Measurements from ENCODE around the gene HSD3B7.
A peak's percentile ranks its signal among the peaks of the same experiment; 100 is the strongest.

The HSD3B7 gene

DNA sequence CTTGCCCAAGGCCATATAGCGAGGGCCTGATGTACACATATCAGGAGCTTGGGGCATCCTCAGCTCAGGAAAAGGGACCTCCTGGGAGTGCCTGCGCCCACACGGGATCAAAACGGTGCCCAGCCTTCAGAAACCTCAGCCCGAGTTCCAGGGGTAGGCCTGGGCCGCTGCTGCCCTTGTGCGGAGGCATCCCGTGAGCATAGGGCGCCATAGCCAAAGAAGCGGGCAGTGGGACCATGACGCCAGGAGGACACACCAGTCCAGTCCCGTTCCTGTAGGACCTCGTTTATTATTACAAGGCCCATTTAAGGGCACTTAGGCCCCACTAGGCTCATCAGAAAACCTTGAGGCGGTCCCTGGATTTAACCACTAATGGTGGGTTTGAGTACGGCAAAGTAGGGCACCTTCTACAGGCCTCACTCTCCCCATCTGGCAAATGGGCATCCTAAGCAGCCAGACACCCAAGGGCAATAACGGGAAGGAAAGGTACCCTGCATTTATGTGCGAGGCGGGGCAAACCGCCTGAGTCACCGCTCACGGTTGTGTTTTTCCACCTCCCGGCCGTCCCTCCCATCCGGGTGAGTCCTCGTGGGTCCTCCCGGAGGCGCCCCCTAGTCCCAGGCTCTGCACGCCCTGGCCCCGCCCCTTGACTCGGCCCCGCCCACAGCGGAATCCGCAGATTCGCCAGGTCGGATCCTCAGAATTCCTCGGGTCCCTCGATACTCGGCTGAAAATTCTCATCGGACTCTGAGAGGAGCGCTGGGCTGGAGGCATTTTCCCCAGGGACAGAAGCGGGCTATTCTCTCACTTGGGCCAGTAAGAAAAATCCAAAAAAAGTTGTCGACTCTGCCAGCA is 28.2 kb upstream of the HSD3B7 start:
- peak overlapping the region; percentile 87 for H3K4me3 ChIP-seq (ENCODE audit: low read length)
- TF ChIP-seq, protein P1, sequence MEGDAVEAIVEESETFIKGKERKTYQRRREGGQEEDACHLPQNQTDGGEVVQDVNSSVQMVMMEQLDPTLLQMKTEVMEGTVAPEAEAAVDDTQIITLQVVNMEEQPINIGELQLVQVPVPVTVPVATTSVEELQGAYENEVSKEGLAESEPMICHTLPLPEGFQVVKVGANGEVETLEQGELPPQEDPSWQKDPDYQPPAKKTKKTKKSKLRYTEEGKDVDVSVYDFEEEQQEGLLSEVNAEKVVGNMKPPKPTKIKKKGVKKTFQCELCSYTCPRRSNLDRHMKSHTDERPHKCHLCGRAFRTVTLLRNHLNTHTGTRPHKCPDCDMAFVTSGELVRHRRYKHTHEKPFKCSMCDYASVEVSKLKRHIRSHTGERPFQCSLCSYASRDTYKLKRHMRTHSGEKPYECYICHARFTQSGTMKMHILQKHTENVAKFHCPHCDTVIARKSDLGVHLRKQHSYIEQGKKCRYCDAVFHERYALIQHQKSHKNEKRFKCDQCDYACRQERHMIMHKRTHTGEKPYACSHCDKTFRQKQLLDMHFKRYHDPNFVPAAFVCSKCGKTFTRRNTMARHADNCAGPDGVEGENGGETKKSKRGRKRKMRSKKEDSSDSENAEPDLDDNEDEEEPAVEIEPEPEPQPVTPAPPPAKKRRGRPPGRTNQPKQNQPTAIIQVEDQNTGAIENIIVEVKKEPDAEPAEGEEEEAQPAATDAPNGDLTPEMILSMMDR (conservative IDR thresholded peaks at IDR 0.05; ENCODE audit: low read length), result peak; percentile 42
- peak; percentile 78 for DNase-seq (ENCODE audit: low read depth)

- peak; percentile 96 for DNase-seq (ENCODE audit: low read depth)
- H3K4me3 ChIP-seq (ENCODE audit: low read length), result peak within 1 kb of the TSS; percentile 87
- TF ChIP-seq, protein P1 (conservative IDR thresholded peaks at IDR 0.05; ENCODE audit: low read length), result no peak
Observed at GRCh38 chr16:30957456-30958174, 27.4 kb upstream of the HSD3B7 start, which contains the start of gene SETD1A. SETD1A (plus strand) TSS chr16:30957754; CDS start chr16:30958732, 978 bp downstream.

- DNase-seq (ENCODE audit: low read depth), result peak; percentile 48
- TF ChIP-seq, protein P1 (conservative IDR thresholded peaks at IDR 0.05; ENCODE audit: low read length), result no peak
- peak overlapping the region; percentile 87 for H3K4me3 ChIP-seq (ENCODE audit: low read length)
Observed at GRCh38 chr16:30958175-30959079, 26.6 kb upstream of the HSD3B7 start.

GRCh38 chr16:30961384-30961783 is 23.6 kb upstream of the HSD3B7 start:
- no peak overlapping the region for H3K4me3 ChIP-seq (ENCODE audit: low read length)
- DNase-seq (ENCODE audit: low read depth), result no peak
- TF ChIP-seq, protein P1 (conservative IDR thresholded peaks at IDR 0.05; ENCODE audit: low read length), result no peak

DNA sequence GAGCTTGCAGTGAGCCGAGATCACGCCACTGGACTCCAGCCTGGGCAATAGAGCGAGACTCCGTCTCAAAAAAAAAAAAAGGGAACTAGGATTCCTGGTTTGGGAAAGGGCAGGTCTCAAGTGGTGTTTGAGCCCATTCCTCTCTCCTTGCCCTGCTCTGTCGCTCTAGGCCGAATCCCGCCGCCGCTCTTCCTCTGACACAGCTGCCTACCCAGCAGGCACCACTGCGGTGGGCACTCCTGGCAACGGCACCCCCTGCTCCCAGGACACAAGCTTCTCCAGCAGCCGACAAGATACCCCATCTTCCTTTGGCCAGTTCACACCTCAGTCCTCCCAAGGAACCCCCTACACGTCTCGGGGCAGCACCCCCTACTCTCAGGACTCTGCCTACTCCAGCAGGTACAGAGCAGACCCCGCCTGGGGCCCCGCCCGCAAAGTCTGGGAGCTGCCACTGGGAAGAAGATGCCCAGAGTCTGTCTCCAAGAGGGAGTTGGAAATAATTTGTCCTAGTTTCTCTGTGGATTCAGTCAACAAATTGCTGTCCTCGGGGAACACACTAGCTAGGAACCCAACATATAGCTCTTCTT is 21.0 kb upstream of the HSD3B7 start:
- DNase-seq (ENCODE audit: low read depth), result no peak
- TF ChIP-seq, protein P1 (conservative IDR thresholded peaks at IDR 0.05; ENCODE audit: low read length), result no peak

GRCh38 chr16:30964574-30965226 is 20.3 kb upstream of the HSD3B7 start:
- TF ChIP-seq, protein P1 (conservative IDR thresholded peaks at IDR 0.05; ENCODE audit: low read length), result no peak
- no peak overlapping the region for H3K4me3 ChIP-seq (ENCODE audit: low read length)
- no peak for DNase-seq (ENCODE audit: low read depth)

More for the DNA sequence above, 21.0 kb upstream of the HSD3B7 start:
- H3K4me3 ChIP-seq (ENCODE audit: low read length), result no peak overlapping the region

All from AG10803 (cell line).